Heart left ventricle (tissue), 16 donors: ENCODE data around the gene HIPK2. TPM values are rescaled to one million over a fixed set of nuclear protein-coding genes. Genes with fewer than 3 reads are reported as not detected.

Experiments
- ATAC-seq, 4 donors: fragments of 200-7000 bp; cut with Tn5 transposase; one replicate each; pipeline ENCODE4 v1.9.1; 2020 to 2022; ENCODE audit warnings: moderate library complexity in 4 of 4, mild to moderate bottlenecking in 3 of 4, moderate number of reproducible peaks in 1 of 4
- DNase-seq, 5 donors: peaks; one replicate each; pipeline ENCODE4 v3.0.0-alpha.2; 2020
- H3K27ac ChIP-seq, 12 donors: fragments of 200-600 bp; sonication (generic) in 4 of 12; one replicate each; pipeline versions ENCODE4 v1.5.0 to v1.8.0; 2016 to 2022; ENCODE audit warnings: mild to moderate bottlenecking in 2 of 12
- H3K27me3 ChIP-seq, 9 donors: fragments of 200-600 bp; sonication (generic) in 2 of 9; one replicate each; pipeline versions ENCODE4 v1.5.1 to v1.8.0; 2016 to 2022; ENCODE audit warnings: mild to moderate bottlenecking in 3 of 9
- H3K36me3 ChIP-seq, 9 donors: fragments of 200-600 bp; sonication (generic) in 2 of 9; one replicate each; pipeline versions ENCODE4 v1.5.0 to v1.8.0; 2018 to 2022; ENCODE audit warnings: mild to moderate bottlenecking in 2 of 9
- H3K4me1 ChIP-seq, 12 donors: fragments of 200-600 bp; sonication (generic) in 4 of 12; one replicate each; pipeline versions ENCODE4 v1.5.0 to v1.8.0; 2016 to 2022; ENCODE audit warnings: mild to moderate bottlenecking in 3 of 12
- H3K4me3 ChIP-seq, 12 donors: fragments of 200-600 bp; sonication (generic) in 4 of 12; one replicate each; pipeline versions ENCODE4 v1.5.0 to v1.8.0; 2017 to 2022; ENCODE audit warnings: mild to moderate bottlenecking in 9 of 12, moderate library complexity in 4 of 12
- H3K9me3 ChIP-seq, 12 donors: fragments of 200-600 bp; sonication (generic) in 4 of 12; one replicate each; pipeline versions ENCODE4 v1.5.0 to v1.8.0; 2016 to 2022; ENCODE audit warnings: mild to moderate bottlenecking in 1 of 12
- CTCF ChIP-seq, 12 donors: fragments of 200-600 bp; sonication (generic) in 4 of 12; IDR thresholded peaks; one replicate each; pipeline versions ENCODE4 v1.5.0 to v1.8.0; 2018 to 2022; ENCODE audit warnings: antibody characterized with exemption in 12 of 12, mild to moderate bottlenecking in 5 of 12
- POLR2A ChIP-seq, 2 donors: fragments of 450-650 bp; IDR thresholded peaks; one replicate each; pipeline ENCODE4 v1.6.1; 2017; ENCODE audit warnings: antibody characterized with exemption in 2 of 2, mild to moderate bottlenecking in 2 of 2, moderate library complexity in 2 of 2
- WGBS, 4 donors: extraction: QIAGEN DNeasy Blood & Tissue Kit in 2 of 4; methylation state at CpG; one replicate each; pipeline versions ENCODE4 v1.1.5 to v1.1.7; 2013 to 2018; 5-methylcytosine and 5-hydroxymethylcytosine counted together
- intact Hi-C, 10 donors: fragments of 100-400 bp; cut with DNase I; formaldehyde crosslinking; loops; one replicate each; pipeline versions ENCODE4 v1.11.1 to v1.14.2; 2022
- polyA plus RNA-seq, 2 donors: library from polyadenylated mRNA; stranded (reverse); fragments of 200-250 nt; gene quantifications; one replicate each; pipeline ENCODE4 v1.2.3, GENCODE V29; 2013
- total RNA-seq, 9 donors: library from RNA; depleted of rRNA in 2 of 9; stranded (reverse); fragments of >200 nt in 2 of 9; fragmentation: NEBNext Ultra II Directional in 3 of 9; extraction: Animal tissue kit (Norgen Biotek cat#: 25700) in 3 of 9; gene quantifications; one replicate each; pipeline versions ENCODE4 v1.1.0 to v1.2.4, GENCODE V29; 2016 to 2023
- donor health status: ischemic (EF 13 %, LVEDD 7.1; RV severe dilation, severe dysfunction).
- donor health status: healthy with polysubstance abuse.
- donor health status: DM: no; HTN: yes; CAD: no.
- donor health status: DM: no; HTN: no; CAD: no.
- donor health status: ischemic (EF 25% LVEDD 6.9; RV normal size, moderate dysfunction).
- donor health status: ischemic (EF 25% LVEDD 5.7; RV mildly dilated, moderate dysfunction).
- donor health status: healthy.
- donor health status: DM: yes; HTN: yes; CAD: no.
- donor health status: ischemic (EF 35%, LVEDD 5.7; RV mildly dilated, moderate dysfunction).
- donor health status: nonischemic (EF 11% LVEDD 7.7; RV severe dilation, severe dysfunction).
- donor health status: DM: yes; HTN: yes; CAD: no.
- donor health status: PGD.
- donor health status: ischemic (EF 29% LVEDD 5.4; RV normal size, mild dysfunction).
- donor health status: nonischemic (EF 23%, LVEDD 6.1; RV moderate dilation, normal function).

The HIPK2 gene
- total and polyA plus RNA-seq, 11 donors, result 43.2 to 244 (median 143) TPM

GRCh38 chr7:139799586-139799985 is 21.8 kb upstream of the HIPK2 start:
- WGBS, 4 donors, result 51 to 64% (median 60%) methylated on average over 2 of the region's 2 CpGs
- ATAC-seq (peak; percentile 37 to 67 (median 52)), DNase-seq (no peak)
- Histone ChIP-seq H3K4me3 (no peak overlapping the region), H3K27me3 (no peaks in the 10 kb centered on the region), H3K36me3 (no peaks in the 10 kb centered on the region), H3K4me1 (peaks cover 0 to 17% (median 0%) of the 10 kb centered on the region in 12 donors), H3K27ac (no peak overlapping the region), H3K9me3 (no peaks in the 10 kb centered on the region)
- intact Hi-C loops, result loop anchor here in 1 of 10 donors (2.0 kb wide), 1 partner anchor 299 kb away; no protein-coding TSS in a partner anchor
- TF ChIP-seq CTCF (IDR thresholded peaks at IDR 0.05) (no peak), POLR2A (IDR thresholded peaks at IDR 0.05) (no peak)

GRCh38 chr7:139798892-139799291 is 21.1 kb upstream of the HIPK2 start:
- DNase-seq, result no peak
- peaks cover 0 to 17% (median 0%) of the 10 kb centered on the region in 12 donors for H3K4me1 ChIP-seq
- ATAC-seq, result peak; percentile 58 to 73 (median 65)
- H3K27ac ChIP-seq, result no peak overlapping the region
- H3K27me3 ChIP-seq, result no peaks in the 10 kb centered on the region
- no peaks in the 10 kb centered on the region for H3K9me3 ChIP-seq
- whole genome bisulfite sequencing, 4 donors, result 69 to 90% (median 84%) methylated on average over 3 to 4 of the region's 4 CpGs
- H3K4me3 ChIP-seq, result no peak overlapping the region
- no peaks in the 10 kb centered on the region for H3K36me3 ChIP-seq
- intact Hi-C loops, result loop anchor here in 1 of 10 donors (2.0 kb wide), 1 partner anchor 298 kb away; no protein-coding TSS in a partner anchor
- peak in 2 of 12 donors; percentile 15 to 21 for TF ChIP-seq CTCF (IDR thresholded peaks at IDR 0.05)
- no peak for TF ChIP-seq POLR2A (IDR thresholded peaks at IDR 0.05)

- ATAC-seq, result no peak
- WGBS, 4 donors, result 64 to 67% (median 65%) methylated on average over 10 of the region's 10 CpGs
- no peak overlapping the region for H3K4me3 ChIP-seq
- peaks cover 0 to 17% (median 0%) of the 10 kb centered on the region in 12 donors for H3K4me1 ChIP-seq
- TF ChIP-seq CTCF (IDR thresholded peaks at IDR 0.05) (no peak), POLR2A (IDR thresholded peaks at IDR 0.05) (no peak)
- H3K9me3 ChIP-seq, result no peaks in the 10 kb centered on the region
- no peak for DNase-seq
- H3K27me3 ChIP-seq, result no peaks in the 10 kb centered on the region
- intact Hi-C loops, result loop anchor here in 1 of 10 donors (2.0 kb wide), 1 partner anchor 297 kb away; no protein-coding TSS in a partner anchor
- no peak overlapping the region for H3K27ac ChIP-seq
- no peaks in the 10 kb centered on the region for H3K36me3 ChIP-seq
Measured at GRCh38 chr7:139798221-139798620, 20.4 kb upstream of the HIPK2 start.

GRCh38 chr7:139797607-139798006 is 19.8 kb upstream of the HIPK2 start:
- no peaks in the 10 kb centered on the region for H3K27me3 ChIP-seq
- peaks cover 0 to 17% (median 0%) of the 10 kb centered on the region in 12 donors for H3K4me1 ChIP-seq
- ATAC-seq (no peak), DNase-seq (no peak)
- TF ChIP-seq CTCF (IDR thresholded peaks at IDR 0.05) (no peak), POLR2A (IDR thresholded peaks at IDR 0.05) (no peak)
- intact Hi-C loops, result loop anchor here in 1 of 10 donors (2.0 kb wide), 1 partner anchor 297 kb away; no protein-coding TSS in a partner anchor
- no peaks in the 10 kb centered on the region for H3K9me3 ChIP-seq
- H3K4me3 ChIP-seq, result no peak overlapping the region
- H3K36me3 ChIP-seq, result no peaks in the 10 kb centered on the region
- H3K27ac ChIP-seq, result no peak overlapping the region
- 78 to 90% (median 83%) methylated on average over 2 of the region's 2 CpGs for WGBS, 4 donors
